Measurements from ENCODE around the gene UBC.
"Not testable (repeated sequence)": the region's sequence is repeated elsewhere in the genome, so short reads cannot be mapped to it uniquely, and the experiment has no call there.

Gene UBC

DNA sequence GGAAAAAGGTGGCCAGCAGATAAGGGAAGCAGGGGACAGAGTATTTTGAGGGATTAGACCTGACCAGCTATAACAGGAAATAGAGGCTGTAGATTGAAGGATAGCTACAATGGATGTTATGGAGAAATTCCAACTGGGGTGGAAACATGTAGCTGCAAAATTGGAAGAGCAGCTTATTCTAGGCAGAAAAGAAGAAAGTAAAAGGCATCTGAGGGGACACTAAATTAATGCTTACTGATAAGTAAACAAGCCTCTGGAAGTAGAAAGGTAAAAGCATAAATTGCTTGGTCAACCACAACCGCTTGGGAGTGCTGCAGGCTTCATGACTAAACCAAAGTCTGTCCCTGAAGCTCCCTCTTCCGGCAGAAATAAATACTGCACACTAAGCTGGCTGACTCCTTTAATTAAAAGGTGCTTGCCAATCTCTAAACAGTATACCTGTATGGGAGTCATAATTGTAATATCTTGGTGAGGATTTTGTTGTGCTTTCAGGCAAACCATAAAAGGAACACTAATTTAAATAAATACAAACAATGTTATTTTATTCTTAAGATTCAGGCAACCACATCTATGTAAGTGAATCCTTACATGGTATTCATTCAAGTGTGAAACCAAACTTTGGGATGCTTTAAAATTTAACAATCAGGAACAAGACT is 7.7 kb downstream of the UBC start:
- H3K4me3 Mint-ChIP-seq, result no peak overlapping the region
- H3K9me3 Mint-ChIP-seq, result no peaks in the 10 kb centered on the region
- DNase-seq, result peak; percentile 87
- peaks cover 16% of the 10 kb centered on the region for H3K36me3 Mint-ChIP-seq (ENCODE audit: low read depth)
- H3K27ac Mint-ChIP-seq, result no peak overlapping the region
- H3K27me3 Mint-ChIP-seq (ENCODE audit: low read depth, poor library complexity), result peaks cover 4% of the 10 kb centered on the region
- TF ChIP-seq, protein P1, sequence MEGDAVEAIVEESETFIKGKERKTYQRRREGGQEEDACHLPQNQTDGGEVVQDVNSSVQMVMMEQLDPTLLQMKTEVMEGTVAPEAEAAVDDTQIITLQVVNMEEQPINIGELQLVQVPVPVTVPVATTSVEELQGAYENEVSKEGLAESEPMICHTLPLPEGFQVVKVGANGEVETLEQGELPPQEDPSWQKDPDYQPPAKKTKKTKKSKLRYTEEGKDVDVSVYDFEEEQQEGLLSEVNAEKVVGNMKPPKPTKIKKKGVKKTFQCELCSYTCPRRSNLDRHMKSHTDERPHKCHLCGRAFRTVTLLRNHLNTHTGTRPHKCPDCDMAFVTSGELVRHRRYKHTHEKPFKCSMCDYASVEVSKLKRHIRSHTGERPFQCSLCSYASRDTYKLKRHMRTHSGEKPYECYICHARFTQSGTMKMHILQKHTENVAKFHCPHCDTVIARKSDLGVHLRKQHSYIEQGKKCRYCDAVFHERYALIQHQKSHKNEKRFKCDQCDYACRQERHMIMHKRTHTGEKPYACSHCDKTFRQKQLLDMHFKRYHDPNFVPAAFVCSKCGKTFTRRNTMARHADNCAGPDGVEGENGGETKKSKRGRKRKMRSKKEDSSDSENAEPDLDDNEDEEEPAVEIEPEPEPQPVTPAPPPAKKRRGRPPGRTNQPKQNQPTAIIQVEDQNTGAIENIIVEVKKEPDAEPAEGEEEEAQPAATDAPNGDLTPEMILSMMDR (IDR thresholded peaks at IDR 0.05), result peak; percentile 97
- peaks cover 43% of the 10 kb centered on the region for H3K4me1 Mint-ChIP-seq

DNA sequence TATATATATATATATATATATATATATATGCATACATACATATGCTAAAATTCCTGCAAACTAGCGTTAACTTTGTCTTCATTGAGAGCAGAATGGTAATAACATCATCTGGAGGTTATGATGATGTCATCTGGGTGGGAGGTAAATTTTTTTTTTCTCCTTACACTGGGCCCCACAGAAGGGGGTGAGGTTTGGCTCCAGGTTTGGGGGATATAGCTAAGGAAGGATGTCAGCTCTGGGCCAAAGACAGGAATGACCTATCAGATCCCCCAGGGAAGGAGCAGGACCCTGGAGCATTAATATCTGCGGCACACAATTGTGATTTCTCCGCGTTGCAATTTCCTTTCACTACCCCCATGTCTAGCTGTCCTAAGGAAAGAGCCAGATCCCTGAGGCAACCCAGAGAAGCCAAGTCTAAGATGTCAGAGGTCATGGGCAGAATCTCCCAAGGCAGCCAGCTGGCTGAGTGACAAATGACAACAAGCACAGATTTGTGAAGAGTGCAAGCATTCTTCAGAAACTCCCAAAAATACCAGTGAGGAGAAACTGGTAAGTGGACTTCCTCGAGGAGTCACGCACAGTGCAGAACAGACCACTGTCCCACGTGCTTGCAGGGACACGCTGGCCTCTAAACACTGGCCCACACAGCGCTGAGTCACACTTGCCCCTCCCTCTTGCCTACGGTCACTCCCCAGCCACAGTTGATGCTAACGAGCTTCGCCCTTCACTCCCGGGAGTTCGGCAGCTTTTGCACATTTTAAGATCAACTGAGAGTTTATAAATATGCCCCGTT is 9.9 kb downstream of the UBC start:
- Mint-ChIP-seq H3K36me3 (ENCODE audit: low read depth) (no peaks in the 10 kb centered on the region), H3K4me3 (no peak overlapping the region), H3K9me3 (no peaks in the 10 kb centered on the region), H3K4me1 (peaks cover 23% of the 10 kb centered on the region), H3K27me3 (ENCODE audit: low read depth, poor library complexity) (peaks cover 4% of the 10 kb centered on the region), H3K27ac (no peak overlapping the region)
- DNase-seq, result peak; percentile 31
- TF ChIP-seq, protein P1 (IDR thresholded peaks at IDR 0.05), result no peak

DNA sequence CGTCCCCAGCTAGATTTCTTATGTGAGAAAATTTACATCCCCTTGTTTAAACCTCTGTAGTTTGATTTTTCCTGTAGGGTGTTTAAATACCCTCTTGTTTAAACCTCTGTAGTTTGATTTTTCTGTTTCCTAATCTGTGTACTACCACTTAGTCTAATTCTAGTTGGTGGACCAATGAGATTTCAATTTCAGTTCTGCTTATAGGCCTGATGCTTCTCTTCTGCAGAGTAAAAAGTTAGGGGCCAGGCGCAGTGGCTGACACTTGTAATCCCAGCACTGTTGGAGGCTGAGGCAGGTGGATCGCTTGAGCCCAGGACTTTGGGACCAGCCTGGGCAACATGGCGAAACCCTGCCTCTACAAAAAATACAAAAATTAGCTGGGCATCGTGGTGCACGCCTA is 11.5 kb downstream of the UBC start:
- Mint-ChIP-seq H3K4me3 (no peak overlapping the region), H3K27me3 (ENCODE audit: low read depth, poor library complexity) (peaks cover 12% of the 10 kb centered on the region), H3K36me3 (ENCODE audit: low read depth) (no peaks in the 10 kb centered on the region), H3K9me3 (no peaks in the 10 kb centered on the region), H3K27ac (no peak overlapping the region), H3K4me1 (peaks cover 23% of the 10 kb centered on the region)
- TF ChIP-seq, protein P1 (IDR thresholded peaks at IDR 0.05), result no peak
- DNase-seq, result no peak

DNA sequence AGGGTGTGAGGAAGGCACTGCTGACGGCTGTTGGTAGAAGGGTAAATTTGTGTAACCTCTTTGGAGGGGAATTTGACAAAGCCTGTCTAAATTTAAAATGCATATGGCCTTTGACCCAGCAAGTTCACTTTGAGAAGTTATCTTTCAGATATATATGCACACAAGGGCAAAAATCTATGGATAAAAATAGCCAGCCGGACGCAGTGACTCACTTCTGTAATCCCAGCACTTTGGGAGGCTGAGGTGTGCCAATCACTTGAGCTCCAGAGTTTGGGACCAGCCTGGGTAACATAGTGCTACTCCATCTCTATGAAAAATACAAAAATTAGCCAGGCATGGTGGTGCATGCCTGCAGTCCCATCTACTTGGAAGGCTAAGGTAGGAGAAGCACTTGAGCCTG is 13.4 kb downstream of the UBC start:
- H3K36me3 Mint-ChIP-seq (ENCODE audit: low read depth), result no peaks in the 10 kb centered on the region
- H3K27me3 Mint-ChIP-seq (ENCODE audit: low read depth, poor library complexity), result peaks cover 19% of the 10 kb centered on the region
- peaks cover 3% of the 10 kb centered on the region for H3K9me3 Mint-ChIP-seq
- H3K4me3 Mint-ChIP-seq, result no peak overlapping the region
- H3K27ac Mint-ChIP-seq, result no peak overlapping the region
- DNase-seq, result no peak
- TF ChIP-seq, protein P1 (IDR thresholded peaks at IDR 0.05), result no peak
- H3K4me1 Mint-ChIP-seq, result peaks cover 15% of the 10 kb centered on the region

DNA sequence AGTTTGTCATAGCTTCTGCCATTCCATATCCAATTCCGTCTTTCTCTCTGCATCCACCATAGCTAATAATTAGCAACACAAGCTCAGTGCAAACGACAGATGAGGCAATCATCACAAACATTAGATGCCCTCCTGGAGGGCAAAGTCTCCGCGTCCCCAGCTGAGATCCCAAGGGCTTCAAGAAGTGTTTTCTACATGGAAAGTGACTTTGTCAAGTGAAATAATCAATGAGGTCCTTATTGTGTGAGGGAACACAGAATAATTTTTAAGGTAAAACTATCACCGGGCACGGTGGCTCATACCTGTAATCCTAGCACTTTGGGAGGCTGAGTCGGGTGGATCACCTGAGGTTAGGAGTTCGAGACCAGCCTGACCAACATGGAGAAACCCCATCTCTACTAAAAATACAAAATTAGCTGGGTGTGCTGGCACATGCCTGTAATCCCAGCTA is 14.1 kb downstream of the UBC start:
- peaks cover 11% of the 10 kb centered on the region for H3K4me1 Mint-ChIP-seq
- peaks cover 16% of the 10 kb centered on the region for H3K27me3 Mint-ChIP-seq (ENCODE audit: low read depth, poor library complexity)
- not testable (repeated sequence) for H3K27ac Mint-ChIP-seq; H3K4me3 Mint-ChIP-seq; H3K36me3 Mint-ChIP-seq (ENCODE audit: low read depth); DNase-seq; H3K9me3 Mint-ChIP-seq

DNA sequence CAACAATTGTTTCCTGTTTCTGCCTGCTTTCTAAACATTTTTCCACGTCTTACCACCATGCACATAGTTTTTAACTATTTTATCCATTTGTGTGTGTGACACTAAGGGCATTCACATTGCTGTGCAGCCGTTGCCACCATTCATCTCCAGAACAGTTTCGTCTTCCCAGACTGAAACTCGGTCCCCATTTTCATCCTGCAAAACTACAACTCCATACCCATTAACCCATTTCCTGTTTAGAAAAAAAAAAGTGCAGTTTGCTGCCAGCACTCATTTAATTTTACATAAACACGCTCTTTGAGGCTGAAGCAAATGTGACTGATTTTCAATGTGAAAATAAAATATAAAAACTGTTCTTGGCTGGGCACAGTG is 15.5 kb downstream of the UBC start:
- H3K4me1 Mint-ChIP-seq, result no peaks in the 10 kb centered on the region
- peaks cover 16% of the 10 kb centered on the region for H3K27me3 Mint-ChIP-seq (ENCODE audit: low read depth, poor library complexity)
- H3K9me3 Mint-ChIP-seq, result peaks cover 12% of the 10 kb centered on the region
- H3K36me3 Mint-ChIP-seq (ENCODE audit: low read depth), result no peaks in the 10 kb centered on the region
- DNase-seq, result no peak
- H3K4me3 Mint-ChIP-seq, result no peak overlapping the region
- peak overlapping the region; percentile 68 for H3K27ac Mint-ChIP-seq
- TF ChIP-seq, protein P1 (IDR thresholded peaks at IDR 0.05), result no peak
